ENCODE results near the gene SAMD8.

- TF ChIP-seq, protein P1, sequence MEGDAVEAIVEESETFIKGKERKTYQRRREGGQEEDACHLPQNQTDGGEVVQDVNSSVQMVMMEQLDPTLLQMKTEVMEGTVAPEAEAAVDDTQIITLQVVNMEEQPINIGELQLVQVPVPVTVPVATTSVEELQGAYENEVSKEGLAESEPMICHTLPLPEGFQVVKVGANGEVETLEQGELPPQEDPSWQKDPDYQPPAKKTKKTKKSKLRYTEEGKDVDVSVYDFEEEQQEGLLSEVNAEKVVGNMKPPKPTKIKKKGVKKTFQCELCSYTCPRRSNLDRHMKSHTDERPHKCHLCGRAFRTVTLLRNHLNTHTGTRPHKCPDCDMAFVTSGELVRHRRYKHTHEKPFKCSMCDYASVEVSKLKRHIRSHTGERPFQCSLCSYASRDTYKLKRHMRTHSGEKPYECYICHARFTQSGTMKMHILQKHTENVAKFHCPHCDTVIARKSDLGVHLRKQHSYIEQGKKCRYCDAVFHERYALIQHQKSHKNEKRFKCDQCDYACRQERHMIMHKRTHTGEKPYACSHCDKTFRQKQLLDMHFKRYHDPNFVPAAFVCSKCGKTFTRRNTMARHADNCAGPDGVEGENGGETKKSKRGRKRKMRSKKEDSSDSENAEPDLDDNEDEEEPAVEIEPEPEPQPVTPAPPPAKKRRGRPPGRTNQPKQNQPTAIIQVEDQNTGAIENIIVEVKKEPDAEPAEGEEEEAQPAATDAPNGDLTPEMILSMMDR (IDR thresholded peaks at IDR 0.05; ENCODE audit: insufficient read depth, low read depth, low read length): no peak
- no peak for TF ChIP-seq EZH2 (IDR thresholded peaks at IDR 0.05; ENCODE audit: insufficient read depth, low read length)
Observed at GRCh38 chr10:75207857-75208144, 96.3 kb downstream of the SAMD8 start.

Data from astrocyte (in vitro differentiated cells and primary cell).